ENCODE data around the gene NSMCE3. TPM values are rescaled to one million over a fixed set of nuclear protein-coding genes. Genes with fewer than 3 reads are reported as not detected.

Gene NSMCE3
- total RNA-seq, 1 donor from 2014 or later = 9.7 TPM

- intact Hi-C loops (cut with micrococcal nuclease) = no loop called here
Measured at GRCh38 chr15:29222129-29222853, 47.3 kb downstream of the NSMCE3 start.

GRCh38 chr15:29220852-29221251 is 48.8 kb downstream of the NSMCE3 start:
- intact Hi-C loops (cut with micrococcal nuclease) = no loop called here

GRCh38 chr15:29216955-29217354 is 52.7 kb downstream of the NSMCE3 start:
- intact Hi-C loops (cut with micrococcal nuclease) = no loop called here

Data from T-helper 2 cell treated with Interferon-gamma antibody and Interleukin-4, amounts not matched to agents 100 ng/mL and 5 ng/mL, for 36 hours (primary cell).